ENCODE measurements around the gene DIS3L2.

Gene DIS3L2

GRCh38 chr2:232385660-232386489, 424.4 kb downstream of the DIS3L2 start:
- no peak for DNase-seq (ENCODE audit: low read depth in 2 of 2)

GRCh38 chr2:232386490-232386739, 424.9 kb downstream of the DIS3L2 start:
- no peak for DNase-seq (ENCODE audit: low read depth in 2 of 2)

All from stimulated activated CD8-positive, alpha-beta memory T cell treated with anti-CD3 and anti-CD28 coated beads, Interleukin-2, amount 100 ng/mL, for 1 hour (primary cell).